Cortex of kidney (tissue), 1 donor: ENCODE results near the gene ETV7.
"Not testable (repeated sequence)": the region's sequence is repeated elsewhere in the genome, so short reads cannot be mapped to it uniquely, and the experiment has no call there.

Experiments
- DNase-seq: peaks from one replicate; lab custom pipeline; 2025; lab: John Stamatoyannopoulos, UW

ETV7 gene

DNA sequence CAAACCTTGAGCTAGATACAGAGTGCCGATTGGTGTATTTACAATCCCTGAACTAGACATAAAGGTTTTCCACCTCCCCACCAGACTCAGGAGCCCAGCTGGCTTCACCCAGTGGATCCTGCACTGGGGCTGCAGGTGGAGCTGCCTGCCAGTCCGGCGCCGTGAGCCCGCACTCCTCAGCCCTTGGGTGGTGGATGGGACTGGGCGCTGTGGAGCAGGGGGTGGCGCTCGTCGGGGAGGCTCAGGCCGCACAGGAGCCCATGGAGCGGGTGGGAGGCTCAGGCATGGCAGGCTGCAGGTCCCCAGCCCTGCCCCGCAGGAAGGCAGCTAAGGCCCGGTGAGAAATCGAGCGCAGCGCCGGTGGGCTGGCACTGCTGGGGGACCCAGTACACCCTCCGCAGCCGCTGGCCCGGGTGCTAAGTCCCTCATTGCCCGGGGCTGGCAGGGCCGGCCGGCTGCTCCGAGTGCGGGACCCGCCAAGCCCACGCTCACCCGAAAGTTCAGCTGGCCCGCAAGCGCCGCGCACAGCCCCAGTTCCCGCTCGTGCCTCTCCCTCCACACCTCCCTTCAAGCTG lies 23.3 kb downstream of the ETV7 start:
- DNase-seq = not testable (repeated sequence)

DNA sequence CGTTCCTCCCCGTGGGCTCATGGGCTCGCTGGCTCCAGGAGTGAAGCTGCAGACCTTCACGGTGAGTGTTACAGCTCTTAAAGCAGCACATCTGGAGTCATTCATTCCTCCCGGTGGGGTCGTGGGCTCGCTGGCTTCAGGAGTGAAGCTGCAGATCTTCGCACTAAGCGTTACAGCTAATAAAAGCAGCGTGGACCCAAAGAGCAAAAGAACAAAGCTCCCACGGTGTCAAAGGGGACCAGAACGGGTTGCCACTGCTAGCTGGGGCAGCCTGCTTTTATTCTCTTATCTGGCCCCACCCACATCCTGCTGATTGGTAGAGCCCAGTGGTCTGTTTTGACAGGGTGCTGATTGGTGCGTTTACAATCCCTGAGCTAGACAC lies 24.1 kb downstream of the ETV7 start:
- not testable (repeated sequence) for DNase-seq

DNA sequence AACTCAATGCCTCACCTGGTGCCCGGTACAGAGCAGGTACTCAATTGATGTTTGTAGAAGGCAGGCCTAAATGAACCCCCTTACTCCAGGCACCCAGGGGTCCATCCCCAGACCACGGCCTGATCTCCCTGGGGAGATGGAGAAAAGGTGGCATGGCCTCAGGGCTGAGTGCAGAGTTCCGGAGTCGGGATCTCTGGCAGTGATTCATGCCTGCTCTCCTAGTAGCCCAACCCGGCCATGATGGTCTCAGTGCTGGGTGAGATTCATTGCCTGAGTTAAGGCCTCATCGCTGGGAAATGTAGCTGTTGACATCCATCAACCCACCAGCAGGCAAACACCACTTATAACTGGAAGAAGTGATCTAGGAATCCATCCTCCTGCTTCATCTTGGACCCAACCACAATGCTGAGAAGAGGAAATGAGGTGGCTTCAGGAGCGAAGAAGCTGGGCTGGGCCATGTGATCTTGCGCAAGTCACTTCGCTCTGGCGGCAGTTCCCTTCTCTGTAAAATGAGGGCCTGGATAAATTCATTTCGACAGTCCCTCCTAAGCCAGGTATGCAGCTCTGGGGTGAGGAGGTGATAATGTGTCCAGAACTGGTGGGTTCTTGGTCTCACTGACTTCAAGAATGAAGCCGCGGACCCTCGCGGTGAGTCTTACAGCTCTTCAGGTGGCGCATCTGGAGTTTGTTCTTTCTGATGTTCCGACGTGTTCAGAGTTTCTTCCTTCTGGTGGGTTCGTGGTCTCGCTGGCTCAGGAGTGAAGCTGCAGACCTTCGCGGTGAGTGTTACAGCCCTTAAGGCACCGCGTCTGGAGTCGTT lies 24.7 kb downstream of the ETV7 start:
- no peak for DNase-seq

DNA sequence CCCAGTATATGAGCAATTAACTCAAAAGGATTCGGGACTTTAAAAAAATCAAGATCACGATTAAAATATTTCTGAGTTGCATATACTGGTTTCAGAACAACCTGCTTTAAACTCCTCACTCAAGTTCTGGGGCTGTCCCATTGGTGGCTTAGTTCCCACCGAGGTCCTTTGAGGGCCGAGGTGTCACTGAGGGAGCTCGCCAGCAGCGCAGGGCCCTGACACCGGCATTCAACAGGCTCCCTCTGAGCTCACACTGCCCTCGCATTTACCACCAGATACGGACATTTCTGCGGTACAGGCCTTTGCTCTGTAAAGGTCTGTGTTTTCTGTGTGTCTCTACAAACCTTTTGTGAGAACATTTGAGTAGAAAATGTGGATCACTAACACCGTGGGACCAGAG lies 26.4 kb downstream of the ETV7 start:
- no peak for DNase-seq

DNA sequence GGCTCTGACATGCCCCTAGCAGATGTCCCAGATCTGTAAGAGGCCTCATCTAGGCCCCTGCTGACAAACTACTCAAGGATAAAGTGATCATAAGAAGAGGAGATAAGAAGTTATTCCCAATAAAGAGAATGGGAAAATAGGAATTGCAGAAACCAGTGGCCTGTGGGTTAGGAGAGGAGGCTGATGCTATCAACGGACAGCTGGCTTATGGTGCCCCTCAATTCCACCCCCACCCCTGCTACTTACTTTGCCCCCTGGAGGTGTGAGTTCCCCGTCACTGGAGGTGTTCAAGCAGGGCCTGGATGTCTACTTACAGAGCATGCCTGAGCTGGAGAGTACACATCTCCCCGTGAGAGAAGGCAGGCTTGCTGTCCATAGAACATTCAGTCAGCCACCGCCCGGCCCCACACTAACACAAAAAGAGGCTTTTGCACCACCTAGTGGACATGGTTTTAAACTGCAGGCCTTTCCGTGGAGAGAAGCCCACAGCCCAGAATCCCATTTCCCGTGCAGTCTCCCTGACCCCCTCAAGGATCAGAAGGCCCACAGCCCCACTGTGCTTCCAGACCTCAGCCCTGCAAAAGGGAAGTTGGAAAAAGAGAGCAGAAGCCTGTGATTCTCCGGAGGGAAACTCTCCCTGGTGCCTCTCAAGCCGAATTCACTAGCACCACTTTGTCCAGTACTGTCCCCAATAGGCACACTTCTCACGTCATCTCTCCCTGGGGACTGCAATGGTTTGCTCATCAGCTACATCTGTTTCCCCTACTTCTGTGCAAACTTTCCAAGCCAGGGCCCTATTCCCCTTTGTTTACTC lies 27.0 kb downstream of the ETV7 start:
- DNase-seq = no peak

DNA sequence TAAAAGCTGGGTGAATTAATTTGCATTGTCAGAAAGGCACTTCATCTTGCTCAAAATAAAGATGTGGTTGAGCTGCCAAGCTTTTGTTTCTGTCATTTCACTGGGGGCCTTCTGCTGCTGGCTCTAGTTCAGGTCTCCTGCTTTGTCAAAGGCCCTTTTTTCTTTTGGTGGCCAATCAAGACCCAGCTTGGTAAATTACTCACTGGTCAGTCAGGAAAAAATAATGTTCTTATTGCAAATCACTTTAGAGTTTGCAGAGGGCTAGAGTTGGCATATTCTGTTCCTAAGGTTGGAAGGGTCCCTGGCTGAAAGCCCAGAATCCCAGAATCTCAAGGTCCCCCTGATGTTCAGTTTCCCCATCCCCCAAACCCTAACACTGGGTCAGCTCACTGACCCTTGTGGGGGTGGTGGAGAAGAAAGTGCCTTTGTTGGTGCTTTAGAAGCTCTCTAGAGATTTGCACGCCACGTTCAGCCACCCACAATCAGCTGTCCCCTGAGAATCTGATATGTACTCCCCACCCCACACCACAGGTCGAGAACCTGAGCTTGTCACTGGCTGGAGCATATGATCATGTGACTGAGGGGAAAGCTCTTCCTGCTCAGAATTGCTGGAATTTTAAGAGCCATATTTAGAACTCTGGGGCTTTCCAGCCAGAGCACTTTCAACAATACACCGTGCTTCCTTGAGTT lies 29.1 kb downstream of the ETV7 start:
- no peak for DNase-seq

DNA sequence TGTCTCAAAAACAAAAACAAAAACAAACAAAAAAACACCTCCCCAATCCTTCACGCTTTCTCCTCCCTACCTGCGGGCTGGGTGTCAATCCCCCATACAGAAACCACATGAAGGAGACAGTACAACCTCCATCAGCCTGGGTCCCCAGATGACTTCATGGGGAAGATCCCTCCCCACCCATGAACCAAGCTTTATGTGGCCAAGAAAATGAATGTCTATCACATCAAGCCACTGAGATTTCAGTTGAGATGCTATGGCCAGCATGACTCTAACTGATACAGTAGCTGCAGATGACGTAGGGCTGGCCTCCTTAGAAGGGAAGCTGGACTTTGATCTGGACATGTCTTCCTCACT lies 29.6 kb downstream of the ETV7 start:
- DNase-seq = no peak

DNA sequence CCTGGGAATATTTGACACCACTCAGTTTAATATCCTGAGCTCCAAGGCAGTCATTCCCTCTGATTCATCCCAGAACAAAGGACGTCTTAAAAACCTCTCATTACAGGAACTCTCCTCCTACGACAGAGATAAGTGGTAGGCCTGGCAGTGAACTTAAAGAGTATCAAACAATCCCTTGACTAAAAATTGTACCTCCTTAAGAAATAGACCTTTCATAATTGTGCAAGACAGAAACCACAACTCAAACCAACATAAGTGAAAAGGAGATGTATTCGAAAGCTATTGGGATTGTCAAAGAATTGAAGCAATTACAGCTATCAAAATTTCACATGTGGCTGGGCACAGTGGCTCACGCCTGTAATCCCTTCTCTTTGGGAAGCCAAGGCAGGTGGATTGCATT lies 31.6 kb downstream of the ETV7 start:
- DNase-seq = no peak

DNA sequence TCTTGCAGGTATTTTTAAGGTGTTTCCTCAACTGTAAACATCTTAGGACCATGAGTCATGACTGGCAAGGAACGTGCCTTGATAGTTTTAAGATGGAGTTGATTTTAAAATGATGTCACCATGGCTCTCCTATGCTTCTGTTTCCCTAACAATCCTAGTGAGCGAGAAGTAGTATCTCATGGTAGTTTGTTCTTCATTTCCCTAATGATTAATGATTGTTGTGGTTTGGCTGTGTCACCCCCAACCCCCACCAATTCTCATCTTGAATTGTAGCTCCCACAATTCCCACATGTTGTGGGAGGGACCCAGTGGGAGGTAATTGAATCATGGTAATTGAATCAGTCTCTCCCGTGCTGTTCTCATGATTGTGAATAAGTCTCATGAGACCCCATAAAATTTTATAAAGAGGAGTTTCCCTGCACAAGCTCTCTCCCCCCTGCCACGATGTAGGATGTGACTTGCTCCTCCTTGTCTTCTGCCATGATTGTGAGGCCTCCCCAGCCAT lies 34.0 kb downstream of the ETV7 start:
- DNase-seq = no peak

DNA sequence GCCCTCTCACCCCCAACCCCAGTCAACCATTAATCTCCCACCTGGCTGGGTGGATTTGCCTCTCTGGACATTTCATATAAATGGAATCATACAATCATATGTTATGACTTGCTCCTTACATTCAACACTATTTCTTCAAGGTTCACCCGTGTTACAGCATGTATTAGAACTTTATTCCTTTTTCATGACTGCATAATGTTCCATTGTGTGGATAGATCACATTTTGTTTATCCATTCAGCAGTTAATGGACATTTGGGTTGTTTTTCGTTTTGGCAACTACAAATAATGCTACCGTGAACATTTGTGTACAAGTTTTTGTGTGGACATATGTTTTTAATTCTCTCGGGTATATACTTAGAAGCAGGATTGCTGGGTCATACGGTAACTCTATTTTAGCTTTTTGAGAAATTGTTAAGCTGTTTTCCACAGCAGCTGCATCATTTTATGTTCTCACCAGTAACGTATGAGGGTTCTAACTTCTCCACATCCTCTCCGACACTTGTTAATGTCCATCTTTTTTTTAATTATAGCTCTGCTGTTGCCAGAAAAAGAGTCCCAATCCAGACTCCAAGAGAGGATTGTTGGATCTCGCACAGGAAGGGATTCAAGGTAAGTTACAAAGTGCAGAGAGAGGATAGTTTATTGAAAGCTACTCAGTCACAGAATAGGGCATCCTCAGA lies 34.9 kb downstream of the ETV7 start:
- DNase-seq = no peak

DNA sequence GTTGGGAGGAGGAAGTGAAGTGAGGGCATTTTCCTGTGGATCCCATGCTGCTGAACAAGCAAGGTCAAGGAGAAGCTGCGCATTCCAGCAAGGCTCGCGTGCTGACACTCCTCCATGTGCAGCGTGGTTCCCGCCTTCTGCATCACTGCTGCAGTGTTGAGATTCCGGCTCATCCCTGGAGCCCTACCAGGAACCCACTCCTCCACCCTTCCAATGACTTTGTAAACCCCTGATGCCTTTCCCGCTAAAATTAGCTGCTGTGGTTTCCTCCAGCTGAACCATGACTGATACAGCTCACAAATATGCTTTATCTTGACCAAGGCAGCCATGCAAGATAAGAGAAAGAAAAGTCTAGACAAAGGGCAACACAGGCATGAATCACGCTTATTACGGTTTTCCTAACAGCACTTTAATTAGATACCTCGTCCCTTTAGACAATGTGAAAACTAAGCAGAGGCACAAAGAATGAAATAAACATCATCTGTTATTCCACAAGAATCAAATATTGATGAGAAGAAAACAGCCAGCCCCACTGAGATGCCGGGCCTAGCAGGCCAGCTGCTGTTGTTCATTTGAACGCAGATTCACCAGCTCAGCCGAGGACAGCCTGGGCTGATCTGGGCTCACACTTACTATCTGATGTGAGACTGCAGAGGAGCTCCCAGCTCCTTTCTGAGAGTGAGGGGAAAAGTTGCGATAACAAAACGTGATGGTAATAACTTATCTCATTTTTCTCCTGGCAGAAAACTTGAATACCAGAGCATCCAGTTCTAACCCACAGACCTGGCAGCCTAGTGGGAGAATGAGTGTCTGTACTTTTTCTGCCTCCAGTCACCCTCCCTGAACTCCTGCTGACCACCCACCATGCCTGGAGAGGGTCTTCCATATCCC lies 36.5 kb downstream of the ETV7 start:
- DNase-seq = no peak

DNA sequence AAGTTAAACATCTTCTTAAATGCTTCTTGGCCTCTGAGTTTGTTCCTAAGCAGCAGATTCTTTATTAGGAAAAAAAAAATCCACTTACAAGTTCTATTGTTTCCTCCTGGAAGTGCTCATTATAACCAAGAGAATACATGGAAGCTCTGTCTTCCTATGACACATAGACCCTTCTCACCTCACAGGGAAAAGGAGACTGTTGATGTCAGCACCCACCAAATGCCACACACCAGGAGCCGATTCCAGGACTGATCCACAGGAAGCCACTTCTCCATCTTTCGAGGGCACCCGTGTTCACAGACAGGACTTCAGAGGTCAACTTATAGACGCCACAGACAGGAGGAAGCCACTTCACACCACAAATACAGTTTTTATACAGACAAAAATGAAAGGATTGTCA lies 37.4 kb downstream of the ETV7 start:
- no peak for DNase-seq

DNA sequence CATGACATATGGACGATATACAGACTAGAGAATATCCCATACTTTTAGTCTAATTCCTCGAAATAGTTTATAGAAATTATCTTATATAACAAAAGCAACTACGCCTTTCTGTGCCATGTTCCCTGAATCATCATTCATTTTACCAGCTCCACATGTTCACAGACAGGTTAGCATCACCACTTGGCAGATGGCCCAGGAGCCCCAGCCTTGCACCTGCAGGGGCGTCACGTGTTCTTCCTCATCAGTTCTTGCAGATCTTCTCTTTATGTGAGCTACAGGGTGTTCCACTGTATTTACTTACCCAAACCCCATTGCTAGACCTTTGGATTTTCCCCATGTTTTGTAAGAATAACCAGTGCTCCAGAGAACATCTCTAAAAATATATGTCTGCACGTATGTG lies 38.2 kb downstream of the ETV7 start:
- no peak for DNase-seq

DNA sequence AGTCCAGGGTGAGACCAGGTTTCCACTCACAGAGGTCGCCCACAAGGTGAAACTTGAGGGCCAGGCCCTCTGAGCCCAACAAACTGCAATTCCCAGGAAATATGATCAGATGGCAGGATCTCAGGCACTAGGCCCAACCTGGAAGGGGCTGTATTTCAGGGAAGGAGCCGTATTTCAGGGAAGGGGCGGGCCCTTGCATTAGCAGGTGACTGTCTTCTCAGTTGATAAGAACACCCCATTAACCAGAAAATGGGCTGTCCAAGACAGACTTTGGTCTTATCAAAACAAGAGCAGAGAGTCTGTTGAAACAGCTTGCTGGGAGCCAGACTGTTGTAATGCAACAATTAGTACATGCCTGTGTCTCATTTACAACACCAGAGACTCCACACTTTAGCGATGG lies 39.8 kb downstream of the ETV7 start:
- DNase-seq = no peak

DNA sequence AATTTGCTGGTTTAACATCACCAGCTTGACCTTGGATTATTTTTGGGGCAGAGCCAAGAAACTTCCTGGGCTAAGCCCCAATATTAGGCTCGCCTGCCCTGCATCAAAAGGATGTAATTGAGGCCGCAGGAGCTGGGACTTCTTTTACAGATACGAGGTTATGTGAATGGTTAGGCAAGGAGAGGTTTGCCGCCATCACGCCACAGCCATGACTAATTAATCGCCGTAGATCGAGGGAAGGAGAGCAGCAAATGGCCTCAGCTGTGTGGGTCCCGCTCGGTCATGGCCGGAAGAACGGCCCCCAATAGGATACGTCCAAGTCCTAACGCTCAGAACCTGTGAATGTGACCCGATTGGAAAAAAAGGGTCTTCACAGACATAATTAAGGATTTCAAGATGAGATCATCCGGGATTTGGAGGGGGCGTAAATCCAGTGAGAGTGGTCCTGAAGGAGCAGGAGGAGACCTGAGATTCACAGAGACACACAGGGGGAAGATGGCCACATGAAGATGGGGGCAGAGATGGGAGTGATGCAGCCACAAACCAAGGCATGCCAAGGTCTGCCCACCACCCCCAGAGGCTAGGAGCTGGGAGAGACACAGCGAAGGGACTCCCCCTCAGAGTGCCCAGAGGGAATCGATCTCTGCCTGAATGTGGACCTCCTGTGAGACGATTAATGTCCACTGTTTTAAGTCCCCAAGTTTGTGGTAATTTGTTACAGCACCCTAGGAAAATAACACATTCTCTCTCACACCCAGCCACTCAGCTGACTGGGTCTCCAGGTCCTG lies 40.8 kb downstream of the ETV7 start:
- no peak for DNase-seq

DNA sequence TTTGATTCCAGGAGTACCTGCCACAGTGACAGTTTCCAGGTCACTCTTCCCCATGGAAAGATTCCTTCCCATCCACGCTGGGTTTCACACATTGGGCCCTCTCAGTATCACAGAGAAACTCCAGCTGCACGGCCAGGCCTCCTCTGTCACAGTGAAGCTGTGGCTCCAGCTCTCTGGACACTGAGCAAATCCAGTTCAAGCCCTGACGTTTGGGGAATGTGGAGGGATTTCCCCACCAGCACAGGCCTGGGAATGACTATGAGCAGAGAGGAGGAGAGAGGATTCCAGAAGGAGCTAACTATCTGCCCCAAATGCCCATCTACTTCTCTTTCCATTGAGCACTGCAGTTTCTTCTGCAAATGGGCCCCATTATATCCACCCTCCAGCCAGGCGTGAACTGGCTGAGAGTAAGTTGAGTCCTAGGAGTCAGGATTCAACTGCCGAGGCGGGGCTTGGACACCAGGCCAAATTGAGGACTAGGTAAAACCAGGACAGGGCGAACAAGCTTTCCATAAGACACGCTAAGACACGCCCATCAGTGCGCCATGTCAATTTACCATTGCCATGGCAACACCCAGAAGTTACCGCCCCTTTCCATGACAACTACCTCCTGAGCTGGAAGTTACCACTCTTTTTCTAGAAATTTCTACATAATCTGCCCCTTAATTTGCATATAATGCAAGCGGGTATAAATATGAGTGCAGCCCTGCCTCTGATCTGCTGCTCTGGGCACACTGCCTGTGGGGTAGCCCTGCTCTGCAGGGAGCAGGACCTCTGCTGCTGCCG lies 41.6 kb downstream of the ETV7 start:
- DNase-seq = no peak

DNA sequence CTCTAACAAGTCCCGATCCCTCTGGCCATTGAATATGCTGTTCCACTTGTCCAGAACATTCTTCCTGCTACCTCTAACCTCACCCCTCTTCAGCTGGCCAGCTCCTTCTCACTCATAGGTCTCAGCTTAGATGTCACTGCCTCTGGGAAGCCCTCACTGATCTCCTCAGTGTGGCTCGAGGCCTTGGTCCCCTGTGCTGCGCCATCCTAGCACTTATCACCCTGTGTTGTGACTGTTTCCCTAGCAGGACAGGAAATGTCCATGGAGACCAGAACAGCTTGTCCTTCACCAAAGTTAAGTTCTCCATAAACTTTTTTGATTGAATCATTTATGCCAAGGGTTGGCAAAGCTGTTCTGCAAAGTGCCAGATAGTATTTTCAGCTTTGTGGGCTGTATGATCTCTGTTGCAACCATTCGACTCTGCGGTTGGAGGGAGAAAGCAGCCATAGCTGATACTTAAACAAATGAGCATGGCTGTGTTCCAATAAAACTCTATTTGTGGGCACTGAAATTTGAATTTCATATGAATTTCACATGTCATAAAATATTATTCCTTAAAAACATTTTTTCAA lies 44.3 kb downstream of the ETV7 start:
- DNase-seq = no peak

DNA sequence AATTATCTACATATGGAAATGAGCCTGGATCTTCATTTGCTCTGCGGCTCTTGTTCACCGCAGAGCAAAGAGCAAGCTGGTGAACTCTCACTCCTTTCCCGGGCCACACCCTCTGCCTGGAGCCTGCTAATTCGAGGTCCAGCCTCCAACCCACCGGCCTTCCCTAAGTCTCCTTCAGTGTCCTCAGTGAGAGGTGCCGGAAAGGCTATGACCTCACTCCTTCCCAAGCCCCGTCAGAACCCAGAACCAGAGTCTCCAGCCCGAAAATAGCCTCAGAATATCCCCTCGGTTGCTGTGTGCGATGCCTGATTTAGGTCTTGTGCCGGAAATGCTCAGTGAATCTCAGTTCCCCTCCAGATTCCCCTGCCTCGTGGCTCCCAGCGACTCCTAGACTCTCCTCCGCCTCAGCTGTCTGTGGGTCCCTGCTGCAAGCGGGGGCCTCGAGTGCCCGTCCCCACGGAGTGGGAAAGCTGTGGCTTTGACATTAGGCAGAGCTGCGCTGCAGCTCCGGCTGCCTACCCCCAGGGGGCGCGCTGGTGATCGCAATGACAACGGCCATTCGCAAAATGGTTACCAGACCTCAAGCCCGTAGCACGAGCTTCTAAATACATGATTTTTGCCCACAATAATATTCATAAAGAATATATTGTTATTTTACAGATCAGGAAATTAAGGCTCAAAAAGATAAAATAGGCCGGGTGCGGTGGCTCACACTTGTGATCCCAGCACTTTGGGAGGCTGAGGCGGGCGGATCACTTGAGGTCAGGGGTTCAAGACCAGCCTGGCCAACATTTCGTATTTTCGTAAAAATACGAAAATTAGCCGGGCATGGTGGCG lies 46.6 kb downstream of the ETV7 start:
- DNase-seq = no peak
